HepG2 (cell line): Measurements from ENCODE around the gene NT5C3B.

Source experiments
- CREB1 ChIP-seq, 2 experiments: fragments of 450-650 bp in 1 of 2; IDR thresholded peaks; 2 replicates each; pipeline ENCODE4 v1.6.1; 2016 to 2017; ENCODE audit warnings: control low read depth in 1 of 2, mild to moderate bottlenecking in 1 of 2, missing compliant biosample characterization in 1 of 2, missing genetic modification characterization in 1 of 2
- CTCF ChIP-seq: sonication (generic); formaldehyde crosslinking; IDR thresholded peaks from 2 replicates; pipeline ENCODE4 v1.5.0; 2020; ENCODE audit warnings: mild to moderate bottlenecking, missing genetic modification reagents, moderate library complexity
- MAFG ChIP-seq: sonication (generic); formaldehyde crosslinking; IDR thresholded peaks from 2 replicates; pipeline ENCODE4 v1.5.1; 2020; ENCODE audit warnings: mild to moderate bottlenecking, missing genetic modification reagents
- POLR2A ChIP-seq, 2 experiments: IDR thresholded peaks; 2 replicates each; pipeline ENCODE4 v1.6.1; 2011; ENCODE audit warnings: low read depth in 2 of 2, low read length in 2 of 2, mild to moderate bottlenecking in 1 of 2, moderate library complexity in 1 of 2; ENCODE audit not compliant: insufficient read depth in 1 of 2
- RAD21 ChIP-seq: fragments of 450-650 bp; formaldehyde crosslinking; IDR thresholded peaks from 2 replicates; pipeline ENCODE4 v1.5.0; 2020; ENCODE audit warnings: mild to moderate bottlenecking
- REST ChIP-seq, 2 experiments: IDR thresholded peaks; 2 replicates each; pipeline ENCODE4 v1.6.1; 2011 to 2012; ENCODE audit warnings: low read length in 2 of 2, borderline replicate concordance in 1 of 2, low read depth in 1 of 2, mild to moderate bottlenecking in 1 of 2, moderate library complexity in 1 of 2
- RNF2 ChIP-seq: fragments of 450-650 bp; conservative IDR thresholded peaks from 2 replicates; pipeline ENCODE4 v1.6.1; 2016; ENCODE audit warnings: low read depth
- TAF1 ChIP-seq: sonication (generic); formaldehyde crosslinking; IDR thresholded peaks from 2 replicates; pipeline ENCODE4 v1.4.0; 2020; ENCODE audit warnings: missing genetic modification reagents
- TCF7L2 ChIP-seq: IDR thresholded peaks from 2 replicates; pipeline ENCODE4 v1.6.1; 2011; ENCODE audit warnings: mild to moderate bottlenecking, low read depth, low read length, moderate library complexity
- ZBTB21 ChIP-seq: sonication (generic); formaldehyde crosslinking; IDR thresholded peaks from 2 replicates; pipeline ENCODE4 v1.4.0; 2020; ENCODE audit warnings: missing genetic modification reagents
- TF ChIP-seq, protein P1 (sequence below): IDR thresholded peaks from 2 replicates; pipeline ENCODE4 v1.6.1; 2016; ENCODE audit warnings: low read depth, missing genetic modification reagents, missing compliant biosample characterization

GRCh38 chr17:41865596-41865893 is 29.5 kb upstream of the NT5C3B start:
- TF ChIP-seq TCF7L2 (no peak), CTCF (CRISPR knock-in tag) (peak; percentile 34; the same call in 1 of the 2 replicates), CREB1 (IDR thresholded peaks at IDR 0.05) (no peak), CREB1 (CRISPR knock-in tag; IDR thresholded peaks at IDR 0.05) (no peak), ZBTB21 (CRISPR knock-in tag) (no peak), POLR2A (IDR thresholded peaks at IDR 0.05; ENCODE audit: insufficient read depth in 1 of 2, low read depth in 2 of 2, low read length in 2 of 2) (peak; percentile 51 to 87), MAFG (CRISPR knock-in tag) (no peak), REST (IDR thresholded peaks at IDR 0.05; ENCODE audit: borderline replicate concordance in 1 of 2, low read depth in 1 of 2, low read length in 2 of 2) (no peak), RNF2 (no peak), TAF1 (no peak; the same call in 1 of the 2 replicates), RAD21 (no peak)
- TF ChIP-seq, protein P1, sequence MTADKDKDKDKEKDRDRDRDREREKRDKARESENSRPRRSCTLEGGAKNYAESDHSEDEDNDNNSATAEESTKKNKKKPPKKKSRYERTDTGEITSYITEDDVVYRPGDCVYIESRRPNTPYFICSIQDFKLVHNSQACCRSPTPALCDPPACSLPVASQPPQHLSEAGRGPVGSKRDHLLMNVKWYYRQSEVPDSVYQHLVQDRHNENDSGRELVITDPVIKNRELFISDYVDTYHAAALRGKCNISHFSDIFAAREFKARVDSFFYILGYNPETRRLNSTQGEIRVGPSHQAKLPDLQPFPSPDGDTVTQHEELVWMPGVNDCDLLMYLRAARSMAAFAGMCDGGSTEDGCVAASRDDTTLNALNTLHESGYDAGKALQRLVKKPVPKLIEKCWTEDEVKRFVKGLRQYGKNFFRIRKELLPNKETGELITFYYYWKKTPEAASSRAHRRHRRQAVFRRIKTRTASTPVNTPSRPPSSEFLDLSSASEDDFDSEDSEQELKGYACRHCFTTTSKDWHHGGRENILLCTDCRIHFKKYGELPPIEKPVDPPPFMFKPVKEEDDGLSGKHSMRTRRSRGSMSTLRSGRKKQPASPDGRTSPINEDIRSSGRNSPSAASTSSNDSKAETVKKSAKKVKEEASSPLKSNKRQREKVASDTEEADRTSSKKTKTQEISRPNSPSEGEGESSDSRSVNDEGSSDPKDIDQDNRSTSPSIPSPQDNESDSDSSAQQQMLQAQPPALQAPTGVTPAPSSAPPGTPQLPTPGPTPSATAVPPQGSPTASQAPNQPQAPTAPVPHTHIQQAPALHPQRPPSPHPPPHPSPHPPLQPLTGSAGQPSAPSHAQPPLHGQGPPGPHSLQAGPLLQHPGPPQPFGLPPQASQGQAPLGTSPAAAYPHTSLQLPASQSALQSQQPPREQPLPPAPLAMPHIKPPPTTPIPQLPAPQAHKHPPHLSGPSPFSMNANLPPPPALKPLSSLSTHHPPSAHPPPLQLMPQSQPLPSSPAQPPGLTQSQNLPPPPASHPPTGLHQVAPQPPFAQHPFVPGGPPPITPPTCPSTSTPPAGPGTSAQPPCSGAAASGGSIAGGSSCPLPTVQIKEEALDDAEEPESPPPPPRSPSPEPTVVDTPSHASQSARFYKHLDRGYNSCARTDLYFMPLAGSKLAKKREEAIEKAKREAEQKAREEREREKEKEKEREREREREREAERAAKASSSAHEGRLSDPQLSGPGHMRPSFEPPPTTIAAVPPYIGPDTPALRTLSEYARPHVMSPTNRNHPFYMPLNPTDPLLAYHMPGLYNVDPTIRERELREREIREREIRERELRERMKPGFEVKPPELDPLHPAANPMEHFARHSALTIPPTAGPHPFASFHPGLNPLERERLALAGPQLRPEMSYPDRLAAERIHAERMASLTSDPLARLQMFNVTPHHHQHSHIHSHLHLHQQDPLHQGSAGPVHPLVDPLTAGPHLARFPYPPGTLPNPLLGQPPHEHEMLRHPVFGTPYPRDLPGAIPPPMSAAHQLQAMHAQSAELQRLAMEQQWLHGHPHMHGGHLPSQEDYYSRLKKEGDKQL (CRISPR knock-in tag): no peak
